Osteocyte (in vitro differentiated cells): ENCODE results near the gene DLGAP5. TPM values are rescaled to one million over a fixed set of nuclear protein-coding genes. Genes with fewer than 3 reads are reported as not detected.

Source experiments
- DNase-seq: peaks from one replicate; pipeline ENCODE4 v3.0.0; 2021; ENCODE audit warnings: mixed read lengths; ENCODE audit not compliant: unreplicated experiment; ENCODE audit errors: extremely low spot score
- H3K27ac Mint-ChIP-seq: one replicate; pipeline ENCODE4 v1.8.0; 2021; ENCODE audit warnings: mild to moderate bottlenecking, mixed read lengths; ENCODE audit not compliant: unreplicated experiment
- H3K27me3 Mint-ChIP-seq: one replicate; pipeline ENCODE4 v1.8.0; 2021; ENCODE audit warnings: mixed read lengths; ENCODE audit not compliant: unreplicated experiment
- H3K36me3 Mint-ChIP-seq: one replicate; pipeline ENCODE4 v1.8.0; 2021; ENCODE audit warnings: mixed read lengths; ENCODE audit not compliant: unreplicated experiment
- H3K4me1 Mint-ChIP-seq: one replicate; pipeline ENCODE4 v1.8.0; 2021; ENCODE audit warnings: mixed read lengths; ENCODE audit not compliant: unreplicated experiment
- H3K4me3 Mint-ChIP-seq: one replicate; pipeline ENCODE4 v1.8.0; 2021; ENCODE audit warnings: mild to moderate bottlenecking, moderate library complexity, mixed read lengths; ENCODE audit not compliant: unreplicated experiment
- H3K9me3 Mint-ChIP-seq: one replicate; pipeline ENCODE4 v1.8.0; 2021; ENCODE audit warnings: mixed read lengths; ENCODE audit not compliant: unreplicated experiment
- total RNA-seq: library from RNA; stranded (reverse); gene quantifications from 2 replicates; pipeline ENCODE4 v1.2.1, GENCODE V29; 2021
- TF ChIP-seq, protein P1 (sequence below): fragments of 200-600 bp; sonication (generic); IDR thresholded peaks from 2 replicates; pipeline ENCODE4 v1.5.0; 2021; ENCODE audit warnings: antibody characterized with exemption, mild to moderate bottlenecking, moderate library complexity

Gene DLGAP5
- total RNA-seq, 1 donor from 2014 or later, result 11.7 TPM

DNA sequence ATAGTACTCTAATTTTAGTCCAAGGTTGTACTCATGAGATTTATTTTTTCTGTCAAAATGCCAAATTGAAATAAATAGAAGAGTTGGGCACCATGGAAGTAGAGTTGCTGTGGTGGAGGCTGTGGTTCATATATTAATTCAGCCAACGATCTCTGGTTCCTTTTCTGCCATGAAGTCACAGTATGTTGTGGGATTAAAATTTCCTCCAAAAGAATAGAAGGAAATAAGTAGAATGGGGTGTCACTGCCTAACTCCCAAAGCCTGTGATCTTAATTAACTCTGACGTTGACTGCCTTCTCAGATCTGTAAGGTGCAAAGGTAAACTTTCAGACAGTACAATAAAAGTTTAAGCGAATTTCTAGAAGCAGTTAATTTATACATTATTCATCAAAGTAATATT lies 42.2 kb upstream of the DLGAP5 start:
- TF ChIP-seq, protein P1, sequence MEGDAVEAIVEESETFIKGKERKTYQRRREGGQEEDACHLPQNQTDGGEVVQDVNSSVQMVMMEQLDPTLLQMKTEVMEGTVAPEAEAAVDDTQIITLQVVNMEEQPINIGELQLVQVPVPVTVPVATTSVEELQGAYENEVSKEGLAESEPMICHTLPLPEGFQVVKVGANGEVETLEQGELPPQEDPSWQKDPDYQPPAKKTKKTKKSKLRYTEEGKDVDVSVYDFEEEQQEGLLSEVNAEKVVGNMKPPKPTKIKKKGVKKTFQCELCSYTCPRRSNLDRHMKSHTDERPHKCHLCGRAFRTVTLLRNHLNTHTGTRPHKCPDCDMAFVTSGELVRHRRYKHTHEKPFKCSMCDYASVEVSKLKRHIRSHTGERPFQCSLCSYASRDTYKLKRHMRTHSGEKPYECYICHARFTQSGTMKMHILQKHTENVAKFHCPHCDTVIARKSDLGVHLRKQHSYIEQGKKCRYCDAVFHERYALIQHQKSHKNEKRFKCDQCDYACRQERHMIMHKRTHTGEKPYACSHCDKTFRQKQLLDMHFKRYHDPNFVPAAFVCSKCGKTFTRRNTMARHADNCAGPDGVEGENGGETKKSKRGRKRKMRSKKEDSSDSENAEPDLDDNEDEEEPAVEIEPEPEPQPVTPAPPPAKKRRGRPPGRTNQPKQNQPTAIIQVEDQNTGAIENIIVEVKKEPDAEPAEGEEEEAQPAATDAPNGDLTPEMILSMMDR, result no peak
- DNase-seq, result no peak

DNA sequence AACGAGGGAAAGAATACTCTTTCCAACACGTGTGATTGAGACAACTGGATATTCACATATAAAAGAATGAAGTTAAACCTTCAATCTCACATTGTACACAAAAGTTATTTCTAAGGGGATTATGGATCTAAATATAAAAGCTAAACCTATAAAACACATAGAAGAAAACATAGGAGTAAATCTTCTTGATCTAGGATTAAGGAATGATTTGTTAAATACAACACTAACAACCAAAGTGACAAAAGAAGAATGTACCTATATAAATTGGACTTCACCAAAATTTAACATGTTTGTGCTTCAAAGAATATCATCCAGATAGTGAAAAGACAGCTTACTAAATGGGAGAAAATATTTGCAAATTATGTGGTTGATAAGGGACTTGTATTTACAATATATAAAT lies 36.9 kb upstream of the DLGAP5 start:
- no peaks in the 10 kb centered on the region for H3K36me3 Mint-ChIP-seq
- no peak overlapping the region for H3K4me3 Mint-ChIP-seq
- H3K4me1 Mint-ChIP-seq, result no peaks in the 10 kb centered on the region
- H3K9me3 Mint-ChIP-seq, result peaks cover 10% of the 10 kb centered on the region
- H3K27me3 Mint-ChIP-seq, result peaks cover 46% of the 10 kb centered on the region
- no peak for DNase-seq
- no peak overlapping the region for H3K27ac Mint-ChIP-seq
- TF ChIP-seq, protein P1, result no peak

More for the DNA sequence above, 42.2 kb upstream of the DLGAP5 start:
- no peaks in the 10 kb centered on the region for H3K9me3 Mint-ChIP-seq
- H3K36me3 Mint-ChIP-seq, result peaks cover 2% of the 10 kb centered on the region
- no peaks in the 10 kb centered on the region for H3K4me1 Mint-ChIP-seq
- H3K27me3 Mint-ChIP-seq, result peaks cover 74% of the 10 kb centered on the region
- no peak overlapping the region for H3K4me3 Mint-ChIP-seq
- H3K27ac Mint-ChIP-seq, result no peak overlapping the region

DNA sequence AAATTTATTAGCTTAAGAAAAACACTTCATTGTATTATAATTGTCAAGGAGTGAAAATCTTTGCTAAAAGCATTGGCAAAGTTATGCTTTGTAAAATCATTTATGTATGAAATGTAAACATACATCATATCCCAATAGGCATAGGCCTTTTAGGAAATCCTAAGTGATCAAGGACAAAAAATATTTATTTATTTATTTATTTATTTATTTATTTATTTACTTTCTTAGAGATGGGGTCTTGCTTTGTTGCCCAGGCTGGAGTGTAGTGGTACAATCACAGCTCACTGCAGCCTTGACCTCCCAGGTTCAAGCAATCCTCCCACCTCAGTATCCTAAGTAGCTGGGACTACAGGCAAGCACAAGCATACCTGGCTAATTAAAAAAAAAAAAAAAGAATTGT lies 32.0 kb upstream of the DLGAP5 start:
- H3K4me3 Mint-ChIP-seq, result no peak overlapping the region
- no peaks in the 10 kb centered on the region for H3K4me1 Mint-ChIP-seq
- H3K9me3 Mint-ChIP-seq, result peaks cover 10% of the 10 kb centered on the region
- H3K27me3 Mint-ChIP-seq, result peaks cover 13% of the 10 kb centered on the region
- DNase-seq, result no peak
- H3K27ac Mint-ChIP-seq, result no peak overlapping the region
- no peaks in the 10 kb centered on the region for H3K36me3 Mint-ChIP-seq
- TF ChIP-seq, protein P1, result no peak

DNA sequence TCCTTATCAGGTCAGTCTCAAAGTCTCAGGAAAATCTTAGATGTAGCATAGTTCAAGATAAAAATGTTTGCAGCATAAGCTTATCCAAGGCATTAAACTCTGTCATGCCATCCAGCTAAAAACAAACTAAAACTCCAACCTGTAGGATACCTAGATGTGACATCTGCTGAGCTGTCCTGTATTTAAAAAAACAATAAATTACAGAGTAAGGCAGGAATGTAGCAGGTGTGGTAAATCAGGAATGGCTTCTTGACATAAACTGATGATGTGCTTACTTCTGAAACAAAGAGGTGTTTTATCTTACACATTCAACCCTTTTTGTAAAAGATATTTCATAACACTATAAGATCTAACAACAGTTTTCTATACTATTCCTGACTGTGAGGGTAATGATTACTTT lies 30.6 kb upstream of the DLGAP5 start:
- H3K9me3 Mint-ChIP-seq, result peaks cover 9% of the 10 kb centered on the region
- no peaks in the 10 kb centered on the region for H3K4me1 Mint-ChIP-seq
- no peak overlapping the region for H3K27ac Mint-ChIP-seq
- DNase-seq, result no peak
- H3K4me3 Mint-ChIP-seq, result no peak overlapping the region
- H3K36me3 Mint-ChIP-seq, result no peaks in the 10 kb centered on the region
- H3K27me3 Mint-ChIP-seq, result peaks cover 11% of the 10 kb centered on the region
- TF ChIP-seq, protein P1, result no peak

DNA sequence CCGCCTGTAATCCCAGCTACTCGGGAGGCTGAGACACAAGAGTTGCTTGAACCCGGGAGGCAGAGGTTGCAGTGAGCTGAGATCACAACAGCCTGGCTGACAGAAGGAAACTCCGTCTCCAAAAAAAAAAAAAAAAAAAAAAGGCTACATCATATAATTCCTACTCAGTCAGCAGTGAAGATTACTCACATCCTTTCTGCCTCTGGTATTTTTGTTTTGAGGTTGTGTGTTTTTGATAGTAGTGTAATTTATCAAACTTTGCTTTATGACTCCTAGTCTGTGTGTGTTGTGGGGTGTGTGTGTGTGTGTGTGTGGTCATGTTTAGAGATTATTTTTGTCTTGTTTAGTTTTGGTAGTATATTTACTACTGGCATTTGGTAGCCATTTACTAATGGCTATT lies 29.8 kb upstream of the DLGAP5 start:
- Mint-ChIP-seq H3K4me3 (no peak overlapping the region), H3K27me3 (peaks cover 11% of the 10 kb centered on the region), H3K4me1 (no peaks in the 10 kb centered on the region), H3K27ac (no peak overlapping the region), H3K36me3 (no peaks in the 10 kb centered on the region), H3K9me3 (peaks cover 1% of the 10 kb centered on the region)
- no peak for DNase-seq
- TF ChIP-seq, protein P1, result no peak
